A673 (cell line): ENCODE measurements around the gene PLEKHS1. TPM values are rescaled to one million over a fixed set of nuclear protein-coding genes. Genes with fewer than 3 reads are reported as not detected.
"Not testable (repeated sequence)": the region's sequence is repeated elsewhere in the genome, so short reads cannot be mapped to it uniquely, and the experiment has no call there.

Source experiments
- BruUV-seq: library from RNA; stranded (reverse); fragments of 400-500 nt; replicated peaks from 2 replicates; lab custom pipeline; 2021; lab: Mats Ljungman, UMichigan
- CTCF ChIA-PET: fragments of 300-600 bp; sonication (Branson Sonifier 250); formaldehyde crosslinking; loops from one replicate; lab custom pipeline; 2022; ENCODE audit warnings: antibody characterized with exemption; lab: Charles Lee
- POLR2A ChIA-PET: fragments of 300-600 bp; sonication (Branson Sonifier 250); formaldehyde crosslinking; loops from one replicate; lab custom pipeline; 2022; ENCODE audit warnings: antibody characterized with exemption; ENCODE audit not compliant: low non-redundant PET; lab: Charles Lee
- DNase-seq: peaks from one replicate; pipeline ENCODE4 v3.0.0-alpha.2; 2015; ENCODE audit warnings: low spot score
- H3K27ac ChIP-seq: fragments of 200-600 bp; sonication (generic); 2 replicates; pipeline ENCODE4 v1.5.1; 2016; ENCODE audit warnings: mixed run types, low read depth, mild to moderate bottlenecking, mixed read lengths, antibody characterized with exemption, low read length; ENCODE audit not compliant: poor library complexity, severe bottlenecking
- H3K27me3 ChIP-seq: fragments of 200-600 bp; sonication (generic); replicated peaks from 2 replicates; pipeline ENCODE4 v1.6.1; 2017; ENCODE audit warnings: mixed run types, low read depth, mild to moderate bottlenecking, mixed read lengths, antibody characterized with exemption, low read length; ENCODE audit not compliant: insufficient read depth, poor library complexity
- H3K36me3 ChIP-seq: fragments of 200-600 bp; sonication (generic); 2 replicates; pipeline ENCODE4 v1.6.1; 2016; ENCODE audit warnings: mixed run types, mild to moderate bottlenecking, mixed read lengths, antibody characterized with exemption, low read length; ENCODE audit not compliant: insufficient read depth, poor library complexity, severe bottlenecking
- H3K4me1 ChIP-seq: fragments of 200-600 bp; sonication (generic); 2 replicates; pipeline ENCODE4 v1.6.1; 2017; ENCODE audit warnings: mixed run types, mild to moderate bottlenecking, mixed read lengths, antibody characterized with exemption, low read length; ENCODE audit not compliant: insufficient read depth, poor library complexity, severe bottlenecking
- H3K4me3 ChIP-seq: fragments of 200-600 bp; sonication (generic); 2 replicates; pipeline ENCODE4 v1.5.1; 2016; ENCODE audit warnings: low read depth, mixed run types, mild to moderate bottlenecking, mixed read lengths, low read length; ENCODE audit not compliant: poor library complexity, severe bottlenecking
- H3K9me3 ChIP-seq: fragments of 200-600 bp; sonication (generic); 2 replicates; pipeline ENCODE4 v1.6.1; 2016; ENCODE audit warnings: mixed run types, low read depth, mild to moderate bottlenecking, mixed read lengths, antibody characterized with exemption, low read length; ENCODE audit not compliant: poor library complexity, severe bottlenecking
- CTCF ChIP-seq: fragments of 300-800, 200-600 bp; sonication (generic); conservative IDR thresholded peaks from 2 replicates; pipeline ENCODE4 v1.5.1; 2017; ENCODE audit warnings: low read depth, mild to moderate bottlenecking, antibody characterized with exemption, low read length, moderate library complexity, mixed read lengths
- EZH2 ChIP-seq: fragments of 200-600 bp; sonication (generic); IDR thresholded peaks from 2 replicates; pipeline ENCODE4 v1.6.1; 2017; ENCODE audit warnings: borderline replicate concordance, low read depth, mild to moderate bottlenecking, mixed read lengths, antibody characterized with exemption, low read length; ENCODE audit not compliant: poor library complexity, severe bottlenecking
- intact Hi-C: fragments of 100-400 bp; cut with micrococcal nuclease; formaldehyde crosslinking; loops from one replicate; pipeline ENCODE4 v1.10.0; 2022; ENCODE audit not compliant: unreplicated experiment
- microRNA-seq: library from miRNA; unstranded; fragments of <30 nt; microRNA quantifications from one replicate; pipeline ENCODE4 v1.2.0, GENCODE V29; 2021
- total RNA-seq: library from RNA; stranded (reverse); gene quantifications from 2 replicates; pipeline ENCODE4 v1.2.3, GENCODE V29; 2021

Gene PLEKHS1
- total RNA-seq, 1 experiment from 2014 or later: not detected

DNA sequence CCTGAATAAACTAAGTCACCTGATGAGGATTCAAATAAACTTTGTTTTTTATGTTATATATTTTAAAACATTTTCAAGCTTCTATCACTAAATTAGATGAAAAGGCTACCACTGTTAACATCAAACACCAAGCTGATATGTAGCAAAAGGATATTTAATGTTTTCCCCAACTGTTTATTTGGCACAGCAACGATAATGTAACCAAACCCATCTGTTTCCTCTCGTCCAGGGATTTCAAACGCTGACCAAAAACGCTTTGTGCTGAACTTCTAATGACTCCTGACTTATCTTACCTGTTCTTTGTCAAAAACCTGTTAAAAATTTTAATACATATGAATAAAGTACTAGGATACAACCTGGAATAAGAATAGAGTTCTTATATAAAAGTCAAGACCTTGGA is 71.9 kb downstream of the PLEKHS1 start:
- no peak overlapping the region for H3K27ac ChIP-seq
- no peak for TF ChIP-seq CTCF
- TF ChIP-seq EZH2: no peak
- ChIA-PET CTCF (no interaction called here), POLR2A (no interaction called here)
- H3K4me3 ChIP-seq: no peak overlapping the region
- intact Hi-C loops: no loop called here
- no peaks in the 10 kb centered on the region for H3K4me1 ChIP-seq
- H3K9me3 ChIP-seq: no peaks in the 10 kb centered on the region
- BruUV-seq: no TSS peak
- H3K36me3 ChIP-seq: no peaks in the 10 kb centered on the region
- no peak for DNase-seq
- no peaks in the 10 kb centered on the region for H3K27me3 ChIP-seq

- POLR2A ChIA-PET: no interaction called here
- H3K4me3 ChIP-seq: no peak overlapping the region
- no peak for DNase-seq
- H3K4me1 ChIP-seq: peaks cover 2% of the 10 kb centered on the region
- H3K27me3 ChIP-seq: no peaks in the 10 kb centered on the region
- CTCF ChIA-PET: no interaction called here
- no TSS peak for BruUV-seq
- intact Hi-C loops: no loop called here
- TF ChIP-seq EZH2 (no peak), CTCF (no peak)
- H3K9me3 ChIP-seq: no peaks in the 10 kb centered on the region
- H3K36me3 ChIP-seq: no peaks in the 10 kb centered on the region
- no peak overlapping the region for H3K27ac ChIP-seq
These were observed 74.3 kb downstream of the PLEKHS1 start for GRCh38 chr10:113825791-113826190.

DNA sequence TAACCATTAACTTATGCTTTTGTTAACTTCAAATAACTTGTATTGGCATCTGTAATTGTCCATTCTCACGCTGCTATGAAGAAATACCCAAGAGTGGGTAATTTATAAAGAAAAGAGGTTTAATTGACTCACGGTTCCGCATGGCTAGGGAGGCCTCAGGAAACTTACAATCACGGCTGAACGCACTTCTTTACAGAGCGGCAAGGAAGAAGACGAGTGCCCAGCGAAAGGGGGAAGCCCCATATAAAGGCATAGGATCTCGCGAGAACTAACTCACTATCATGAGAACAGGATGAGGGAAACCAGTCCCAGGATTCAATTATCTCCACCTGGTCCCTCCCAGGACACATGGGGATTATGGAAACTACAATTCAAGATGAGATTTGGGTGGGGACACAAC is 77.1 kb downstream of the PLEKHS1 start:
- H3K27ac ChIP-seq, H3K9me3 ChIP-seq, H3K4me3 ChIP-seq, H3K4me1 ChIP-seq, CTCF ChIA-PET, BruUV-seq, intact Hi-C loops, POLR2A ChIA-PET, H3K36me3 ChIP-seq, H3K27me3 ChIP-seq: not testable (repeated sequence)
- DNase-seq: peak; percentile 60

Small RNA genes lying within 50 kb of the gene (microRNA-seq; reads per million reads assigned to microRNA genes)
- gene MIR4483: not detected

Other genes with a start within 250 kb of the PLEKHS1 start
- gene HABP2, start 198.6 kb upstream of the PLEKHS1 start, total RNA-seq: not detected in 2 replicates
- 0.17 and 0.34 TPM in 2 replicates for gene NRAP, start 87.6 kb upstream of the PLEKHS1 start, total RNA-seq
- 43.7 and 57.7 TPM in 2 replicates for gene CASP7, start 71.8 kb upstream of the PLEKHS1 start, total RNA-seq
- 62.4 and 75.6 TPM in 2 replicates for gene DCLRE1A, start 102.4 kb downstream of the PLEKHS1 start, total RNA-seq
- gene NHLRC2, start 103.0 kb downstream of the PLEKHS1 start, total RNA-seq: 49.7 and 61.9 TPM in 2 replicates